T-cell (primary cell): ENCODE results near the gene ANKRD44. TPM values are rescaled to one million over a fixed set of nuclear protein-coding genes. Genes with fewer than 3 reads are reported as not detected.

Source experiments
- ATAC-seq, 4 experiments: fragments of 200-7000 bp in 3 of 4; fragments of 150-1000 bp in 1 of 4; cut with Tn5 transposase; replicated peaks in 1 of 4; 1 replicate in 3 of 4; 2 replicates in 1 of 4; pipeline ENCODE4 v1.10.0; 2021; ENCODE audit warnings: moderate library complexity in 3 of 4, mild to moderate bottlenecking in 2 of 4, moderate number of reproducible peaks in 1 of 4
- CTCF ChIA-PET, 2 donors: fragments of 300-600 bp; sonication (Branson Sonifier 250); formaldehyde crosslinking; loops; one replicate each; lab custom pipeline; 2022; ENCODE audit warnings: antibody characterized with exemption in 2 of 2; lab: Charles Lee
- POLR2A ChIA-PET, 2 donors: fragments of 300-600 bp; sonication (Branson Sonifier 250); formaldehyde crosslinking; loops; one replicate each; lab custom pipeline; 2022; ENCODE audit warnings: antibody characterized with exemption in 2 of 2; lab: Charles Lee
- DNase-seq, 35 experiments: peaks; one replicate each; pipeline versions ENCODE4 v3.0.0 to v3.0.0-alpha.2; 2013 to 2023
- H3K27ac ChIP-seq: one replicate; pipeline ENCODE4 v1.5.1; 2013; ENCODE audit warnings: low read length
- H3K27me3 ChIP-seq, 2 experiments: replicated peaks in 1 of 2; 1 replicate in 1 of 2; 2 replicates in 1 of 2; pipeline versions ENCODE4 v1.6.1 to v1.7.0; 2013; ENCODE audit warnings: low read length in 1 of 2, mixed read lengths in 1 of 2; ENCODE audit not compliant: control insufficient read depth in 2 of 2, insufficient read depth in 2 of 2; ENCODE audit errors: extremely low read depth in 1 of 2
- H3K36me3 ChIP-seq, 2 donors: 1 replicate in 1 of 2; 2 replicates in 1 of 2; pipeline versions ENCODE4 v1.6.1 to v1.7.0; 2013; ENCODE audit warnings: low read length in 1 of 2; ENCODE audit not compliant: control insufficient read depth in 2 of 2, insufficient read depth in 1 of 2; ENCODE audit errors: extremely low read depth in 1 of 2
- H3K4me1 ChIP-seq, 2 experiments: 1 replicate in 1 of 2; 2 replicates in 1 of 2; pipeline versions ENCODE4 v1.6.1 to v1.7.0; 2013; ENCODE audit warnings: low read length in 2 of 2, mixed read lengths in 1 of 2; ENCODE audit not compliant: insufficient read depth in 2 of 2, control insufficient read depth in 1 of 2; ENCODE audit errors: extremely low read depth in 1 of 2
- H3K4me3 ChIP-seq, 2 donors: 1 replicate in 1 of 2; 2 replicates in 1 of 2; pipeline versions ENCODE4 v1.5.1 to v1.7.0; 2013; ENCODE audit warnings: mild to moderate bottlenecking in 2 of 2, low read length in 1 of 2, moderate library complexity in 1 of 2; ENCODE audit not compliant: control insufficient read depth in 1 of 2; ENCODE audit errors: extremely low read depth in 1 of 2
- H3K9me3 ChIP-seq: 2 replicates; pipeline ENCODE4 v1.7.0; 2013
- H3K27ac Mint-ChIP-seq, 2 donors: one replicate each; pipeline ENCODE4 v1.8.0; 2020 to 2021; ENCODE audit warnings: mild to moderate bottlenecking in 2 of 2, mixed read lengths in 2 of 2
- H3K27me3 Mint-ChIP-seq, 2 donors: one replicate each; pipeline ENCODE4 v1.8.0; 2021 to 2022; ENCODE audit warnings: mixed read lengths in 2 of 2
- H3K36me3 Mint-ChIP-seq: one replicate; pipeline ENCODE4 v1.8.0; 2021; ENCODE audit warnings: mixed read lengths
- H3K4me1 Mint-ChIP-seq, 3 donors: one replicate each; pipeline ENCODE4 v1.8.0; 2020 to 2022; ENCODE audit warnings: mixed read lengths in 3 of 3, mild to moderate bottlenecking in 1 of 3
- H3K4me3 Mint-ChIP-seq, 3 donors: one replicate each; pipeline ENCODE4 v1.8.0; 2020 to 2022; ENCODE audit warnings: mild to moderate bottlenecking in 3 of 3, mixed read lengths in 3 of 3, moderate library complexity in 3 of 3
- H3K9me3 Mint-ChIP-seq, 3 donors: one replicate each; pipeline ENCODE4 v1.8.0; 2020 to 2022; ENCODE audit warnings: mixed read lengths in 3 of 3
- WGBS: methylation state at CpG from one replicate; pipeline ENCODE4 v1.1.5; 2013; ENCODE audit warnings: missing lambda C conversion rate; ENCODE audit not compliant: insufficient coverage; 5-methylcytosine and 5-hydroxymethylcytosine counted together
- total RNA-seq, 35 experiments: library from RNA in 6 of 35; stranded (reverse) in 6 of 35; fragments of 120-200 nt in 1 of 35; gene quantifications; one replicate each; pipeline versions ENCODE4 v1.2.1 to v1.2.4 and lab custom pipeline; 2013 to 2026

The ANKRD44 gene
- total RNA-seq, 5 donors from 2014 or later (not counting 1 experiment from before 2014, with no cell fraction given), result 225 to 333 (median 238) TPM

DNA sequence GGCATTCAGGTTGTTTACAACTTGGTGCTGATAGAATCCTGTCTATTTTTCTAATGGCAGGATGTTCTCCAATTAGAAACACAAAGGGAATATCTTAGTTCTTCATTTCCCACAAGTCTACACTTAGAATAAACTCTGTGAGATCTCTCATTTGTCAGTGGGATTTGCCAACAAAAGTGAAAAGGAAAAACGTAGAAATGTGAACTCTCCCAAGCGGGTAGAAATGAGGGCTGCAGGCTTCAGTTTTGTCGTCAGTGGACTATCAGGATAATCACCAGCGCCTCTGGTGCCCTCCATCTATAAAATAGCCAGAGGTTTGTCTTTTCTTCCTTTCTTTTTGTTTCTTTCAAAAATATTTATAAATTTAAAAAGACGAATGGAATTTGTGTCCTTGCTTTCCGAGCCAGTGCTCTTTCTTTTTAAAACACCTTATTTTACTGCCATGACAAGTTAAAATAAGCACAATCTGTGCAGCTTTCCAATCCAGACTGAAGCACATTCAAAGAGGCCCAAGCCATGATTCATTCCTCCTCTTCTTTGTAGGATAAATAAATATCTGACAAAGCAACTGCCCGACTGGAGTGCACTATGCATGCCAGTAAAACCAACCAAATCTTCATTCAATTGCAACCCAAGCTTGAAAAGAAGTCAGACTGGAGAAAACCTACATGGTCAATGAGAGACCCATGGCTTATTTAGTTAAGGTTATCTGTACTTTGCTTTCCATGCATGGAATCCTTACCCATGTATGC is 185.8 kb downstream of the ANKRD44 start:
- no peak overlapping the region for H3K4me3 ChIP-seq
- ChIA-PET CTCF (no interaction called here), POLR2A (no interaction called here)
- H3K9me3 ChIP-seq, result no peaks in the 10 kb centered on the region
- DNase-seq, result no peak
- Mint-ChIP-seq H3K27ac (peak overlapping the region; percentile 41 to 52), H3K4me1 (peaks cover 60 to 72% (median 69%) of the 10 kb centered on the region in 3 donors), H3K4me3 (no peak overlapping the region), H3K36me3 (peaks cover 63% of the 10 kb centered on the region), H3K27me3 (no peaks in the 10 kb centered on the region), H3K9me3 (peaks cover 0 to 9% (median 2%) of the 10 kb centered on the region in 3 donors)
- peaks cover 19 to 20% of the 10 kb centered on the region in 2 experiments for H3K4me1 ChIP-seq
- H3K27me3 ChIP-seq, result no peaks in the 10 kb centered on the region
- H3K36me3 ChIP-seq, result peaks cover 11 to 57% of the 10 kb centered on the region in 2 donors
- no peak for ATAC-seq
- H3K27ac ChIP-seq, result no peak overlapping the region
- no CpG with 5 or more reads among the region's 7 CpGs for whole genome bisulfite sequencing

- Histone ChIP-seq H3K27me3 (no peaks in the 10 kb centered on the region), H3K9me3 (no peaks in the 10 kb centered on the region), H3K4me3 (no peak overlapping the region), H3K36me3 (peaks cover 11 to 66% of the 10 kb centered on the region in 2 donors), H3K27ac (no peak overlapping the region), H3K4me1 (peaks cover 12 to 21% of the 10 kb centered on the region in 2 experiments)
- no peaks in the 10 kb centered on the region for H3K27me3 Mint-ChIP-seq
- peak overlapping the region; percentile 53 to 89 for H3K27ac Mint-ChIP-seq
- peaks cover 51 to 65% (median 60%) of the 10 kb centered on the region in 3 donors for H3K4me1 Mint-ChIP-seq
- CTCF ChIA-PET, result interaction anchor here (2.3 to 2.8 kb wide), 2 partner anchors 9 kb away, joined by 8 to 15 read pairs; no protein-coding TSS in a partner anchor
- DNase-seq, result no peak
- no peak for ATAC-seq
- peaks cover 0 to 3% (median 0%) of the 10 kb centered on the region in 3 donors for H3K9me3 Mint-ChIP-seq
- peaks cover 67% of the 10 kb centered on the region for H3K36me3 Mint-ChIP-seq
- POLR2A ChIA-PET, result no interaction called here
- no peak overlapping the region for H3K4me3 Mint-ChIP-seq
- WGBS, result no CpG with 5 or more reads among the region's 1 CpG
Measured at GRCh38 chr2:197122821-197123220, 187.8 kb downstream of the ANKRD44 start.

GRCh38 chr2:197121756-197122385 is 188.7 kb downstream of the ANKRD44 start:
- Histone ChIP-seq H3K36me3 (peaks cover 11 to 74% of the 10 kb centered on the region in 2 donors), H3K27ac (peak overlapping the region; percentile 13), H3K27me3 (no peaks in the 10 kb centered on the region), H3K4me3 (peak overlapping the region in 1 of 2 donors; percentile 10), H3K9me3 (no peaks in the 10 kb centered on the region), H3K4me1 (peaks cover 12 to 25% of the 10 kb centered on the region in 2 experiments)
- ChIA-PET POLR2A (no interaction called here), CTCF (interaction anchor here (0.6 to 2.8 kb wide), 5 partner anchors 9 to 166 kb away, joined by 3 to 15 read pairs (median 5); no protein-coding TSS in a partner anchor)
- H3K27ac Mint-ChIP-seq, result peak overlapping the region; percentile 89 to 90
- H3K4me1 Mint-ChIP-seq, result peaks cover 54 to 64% (median 60%) of the 10 kb centered on the region in 3 donors
- H3K9me3 Mint-ChIP-seq, result no peaks in the 10 kb centered on the region
- 64% methylated on average over 6 of the region's 6 CpGs for WGBS
- H3K27me3 Mint-ChIP-seq, result no peaks in the 10 kb centered on the region
- peak overlapping the region in 2 of 3 donors; percentile 11 to 57 for H3K4me3 Mint-ChIP-seq
- DNase-seq (peak in 1 of 35 experiments; percentile 15), ATAC-seq (peak in 3 of 4 experiments; percentile 44 to 74 (median 60))
- peaks cover 68% of the 10 kb centered on the region for H3K36me3 Mint-ChIP-seq

- Mint-ChIP-seq H3K9me3 (no peaks in the 10 kb centered on the region), H3K36me3 (peaks cover 68% of the 10 kb centered on the region), H3K4me3 (peak overlapping the region in 2 of 3 donors; percentile 11 to 57), H3K4me1 (peaks cover 55 to 65% (median 60%) of the 10 kb centered on the region in 3 donors), H3K27ac (peak overlapping the region; percentile 89 to 90), H3K27me3 (no peaks in the 10 kb centered on the region)
- Histone ChIP-seq H3K4me3 (no peak overlapping the region), H3K36me3 (peaks cover 11 to 76% of the 10 kb centered on the region in 2 donors), H3K27ac (peak overlapping the region; percentile 13), H3K4me1 (peaks cover 16 to 28% of the 10 kb centered on the region in 2 experiments), H3K9me3 (no peaks in the 10 kb centered on the region), H3K27me3 (no peaks in the 10 kb centered on the region)
- ChIA-PET POLR2A (interaction anchor here (0.5 to 1.0 kb wide), 4 partner anchors 32 to 205 kb away, joined by 3 to 8 read pairs (median 4); no protein-coding TSS in a partner anchor), CTCF (interaction anchor here (0.7 to 2.8 kb wide), 6 partner anchors 8 to 67 kb away, joined by 3 to 15 read pairs (median 4); no protein-coding TSS in a partner anchor)
- WGBS, result 17% methylated on average over 5 of the region's 8 CpGs
- ATAC-seq (peak in 3 of 4 experiments; percentile 46 to 67 (median 67)), DNase-seq (peak in 7 of 35 experiments; percentile 8 to 44 (median 16))
Measured at GRCh38 chr2:197121255-197121654, 189.3 kb downstream of the ANKRD44 start.

DNA sequence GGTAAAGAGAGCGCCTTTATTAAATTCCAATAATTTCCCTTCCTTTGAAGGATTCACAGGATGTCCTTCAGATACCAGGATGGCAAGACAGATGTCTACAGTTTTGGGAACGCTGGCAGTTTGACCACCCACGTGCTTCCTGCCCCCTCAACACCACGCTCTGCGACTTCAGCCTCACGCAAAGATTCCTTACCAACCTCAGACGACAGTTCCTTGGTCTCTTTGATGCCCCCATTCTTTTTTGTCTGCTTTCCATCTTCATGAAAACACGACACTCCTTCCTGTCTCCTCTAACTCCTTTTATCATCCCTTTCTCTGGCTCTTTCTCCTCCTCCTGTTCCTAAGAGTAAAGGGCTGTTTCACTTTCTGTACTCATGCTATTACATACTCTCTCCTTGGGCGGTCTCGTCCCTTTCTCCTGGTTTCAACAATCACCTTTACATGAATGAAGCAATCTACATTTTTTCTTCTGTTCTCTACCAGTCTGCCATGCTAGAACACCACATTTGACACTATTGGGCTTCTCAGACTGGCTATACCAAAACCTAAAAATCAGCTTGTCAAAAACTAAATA is 194.2 kb downstream of the ANKRD44 start:
- Mint-ChIP-seq H3K4me3 (peak overlapping the region; percentile 0 to 44 (median 3)), H3K27me3 (no peaks in the 10 kb centered on the region), H3K36me3 (peaks cover 34% of the 10 kb centered on the region), H3K27ac (peak overlapping the region; percentile 77 to 90), H3K4me1 (peaks cover 48 to 54% (median 52%) of the 10 kb centered on the region in 3 donors), H3K9me3 (no peaks in the 10 kb centered on the region)
- H3K27me3 ChIP-seq, result no peaks in the 10 kb centered on the region
- H3K27ac ChIP-seq, result peak overlapping the region; percentile 47
- H3K4me3 ChIP-seq, result no peak overlapping the region
- peaks cover 9 to 23% of the 10 kb centered on the region in 2 experiments for H3K4me1 ChIP-seq
- ChIA-PET POLR2A (no interaction called here), CTCF (interaction anchor here (0.6 to 1.2 kb wide), 8 partner anchors 10 to 217 kb away, joined by 3 to 7 read pairs (median 4); no protein-coding TSS in a partner anchor)
- ATAC-seq, result peak in 2 of 4 experiments; percentile 28 to 36
- DNase-seq, result no peak
- no peaks in the 10 kb centered on the region for H3K9me3 ChIP-seq
- WGBS, result 67% methylated on average over 10 of the region's 10 CpGs
- peaks cover 3 to 49% of the 10 kb centered on the region in 2 donors for H3K36me3 ChIP-seq
